ENCODE results near the gene DCPS. TPM values are rescaled to one million over a fixed set of nuclear protein-coding genes. Genes with fewer than 3 reads are reported as not detected.
"Not testable (repeated sequence)": the region's sequence is repeated elsewhere in the genome, so short reads cannot be mapped to it uniquely, and the experiment has no call there.

Gene DCPS
- total RNA-seq, 1 experiment from 2014 or later = 17.1 TPM

DNA sequence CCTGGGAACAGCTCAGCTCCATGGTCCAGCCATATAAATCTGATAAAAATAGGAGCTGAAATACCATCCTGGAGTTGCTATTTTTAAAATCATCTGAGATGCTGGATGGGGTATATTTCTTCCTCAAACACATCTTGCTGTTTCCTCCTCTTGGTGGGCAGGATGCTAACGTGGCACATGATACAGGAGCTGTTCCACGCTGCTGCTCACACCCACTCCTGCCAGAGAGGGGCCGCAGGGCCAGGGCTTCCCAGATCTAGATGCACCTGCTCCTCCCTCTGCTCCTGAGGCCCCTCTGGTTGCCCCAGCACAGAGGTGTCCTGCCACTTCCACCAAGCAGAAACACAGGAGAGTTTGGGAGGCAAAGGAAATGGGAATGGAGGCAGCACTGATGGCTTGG lies 48.3 kb downstream of the DCPS start:
- in situ Hi-C loops (cut with HindIII; ENCODE audit: low pct_unique_long_range_greater_than_20kb, low sequenced_read_pairs) = no loop called here
- no peak for DNase-seq (ENCODE audit: low read depth)

DNA sequence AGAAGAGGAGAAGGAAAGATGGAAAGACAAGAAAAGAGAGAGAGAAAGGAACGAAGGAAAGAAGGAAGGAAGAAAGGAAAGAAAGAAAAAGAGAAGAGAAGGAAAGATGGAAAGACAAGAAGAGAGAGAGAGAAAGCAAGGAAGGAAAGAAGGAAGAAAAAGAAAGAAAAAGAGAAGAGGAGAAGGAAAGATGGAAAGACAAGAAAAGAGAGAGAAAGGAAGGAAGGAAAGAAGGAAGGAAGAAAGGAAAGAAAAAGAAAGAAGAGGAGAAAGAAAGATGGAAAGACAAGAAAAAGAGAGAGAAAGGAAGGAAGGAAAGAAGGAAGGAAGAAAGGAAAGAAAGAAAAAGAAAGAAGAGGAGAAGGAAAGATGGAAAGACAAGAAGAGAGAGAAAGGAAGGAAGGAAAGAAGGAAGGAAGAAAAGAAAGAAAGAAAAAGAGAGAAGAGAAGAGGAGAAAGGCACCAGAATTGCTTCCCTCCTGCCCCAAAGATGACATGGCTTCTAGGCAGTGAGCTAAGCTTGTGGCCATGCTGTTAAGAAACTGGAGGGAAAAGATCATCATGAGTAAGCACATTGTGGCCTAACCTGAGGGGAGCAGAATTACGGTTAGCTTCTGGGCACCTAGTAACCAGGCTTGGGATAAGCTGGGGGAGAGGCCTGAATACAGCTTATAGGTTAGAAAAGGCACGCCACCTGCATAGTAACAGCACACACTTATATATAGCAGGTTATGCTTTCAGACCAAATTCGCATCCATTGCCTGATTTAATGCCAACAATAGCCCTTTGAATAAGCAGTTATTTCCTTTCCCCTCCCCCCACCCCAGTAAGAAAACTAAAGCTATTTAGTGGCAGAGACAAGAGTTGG lies 49.3 kb downstream of the DCPS start:
- in situ Hi-C loops (cut with HindIII; ENCODE audit: low pct_unique_long_range_greater_than_20kb, low sequenced_read_pairs) = no loop called here
- DNase-seq (ENCODE audit: low read depth) = peak; percentile 52

DNA sequence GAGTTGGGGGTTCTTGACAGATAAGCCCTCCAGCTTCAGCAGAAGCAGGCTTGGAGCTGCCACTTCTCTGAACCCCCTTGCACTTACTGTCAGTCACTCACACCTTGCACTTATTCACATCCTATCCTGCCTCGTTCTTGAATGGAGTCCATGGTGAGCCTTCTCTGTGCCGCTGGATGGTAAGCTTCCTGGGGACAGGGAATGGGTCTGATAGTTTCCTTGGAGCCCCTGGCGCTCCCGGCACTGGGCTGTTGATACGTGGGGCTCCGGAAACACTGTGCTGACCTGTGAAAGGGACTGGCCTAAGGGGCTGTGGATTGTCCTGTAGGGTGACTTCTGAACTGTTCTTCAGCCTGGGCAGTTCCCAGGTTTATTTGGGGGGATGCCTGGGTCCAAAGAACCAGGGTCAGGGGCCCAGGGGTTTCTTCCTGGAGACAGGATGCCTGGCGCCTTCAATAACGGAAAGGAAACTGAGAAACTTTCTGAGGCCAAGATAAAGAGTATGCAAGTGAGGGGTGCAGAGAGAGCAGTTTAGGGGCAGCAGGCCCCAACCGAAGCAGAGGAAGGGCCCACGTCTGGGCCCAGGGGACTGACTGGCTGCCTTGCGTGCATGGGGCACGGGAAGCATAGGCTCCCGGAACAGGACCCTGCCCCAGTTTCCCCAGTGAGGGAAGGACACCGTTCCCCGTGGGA lies 50.9 kb downstream of the DCPS start:
- in situ Hi-C loops (cut with HindIII; ENCODE audit: low pct_unique_long_range_greater_than_20kb, low sequenced_read_pairs) = no loop called here
- no peak for DNase-seq (ENCODE audit: low read depth)

- no peak for DNase-seq (ENCODE audit: low read depth)
- in situ Hi-C loops (cut with HindIII; ENCODE audit: low pct_unique_long_range_greater_than_20kb, low sequenced_read_pairs) = no loop called here
Measured at GRCh38 chr11:126355324-126355925, 51.6 kb downstream of the DCPS start, which contains the start of gene ST3GAL4. TSS of gene ST3GAL4 (plus strand) at chr11:126355686. CDS start at chr11:126406156, 50,470 bp downstream.

DNA sequence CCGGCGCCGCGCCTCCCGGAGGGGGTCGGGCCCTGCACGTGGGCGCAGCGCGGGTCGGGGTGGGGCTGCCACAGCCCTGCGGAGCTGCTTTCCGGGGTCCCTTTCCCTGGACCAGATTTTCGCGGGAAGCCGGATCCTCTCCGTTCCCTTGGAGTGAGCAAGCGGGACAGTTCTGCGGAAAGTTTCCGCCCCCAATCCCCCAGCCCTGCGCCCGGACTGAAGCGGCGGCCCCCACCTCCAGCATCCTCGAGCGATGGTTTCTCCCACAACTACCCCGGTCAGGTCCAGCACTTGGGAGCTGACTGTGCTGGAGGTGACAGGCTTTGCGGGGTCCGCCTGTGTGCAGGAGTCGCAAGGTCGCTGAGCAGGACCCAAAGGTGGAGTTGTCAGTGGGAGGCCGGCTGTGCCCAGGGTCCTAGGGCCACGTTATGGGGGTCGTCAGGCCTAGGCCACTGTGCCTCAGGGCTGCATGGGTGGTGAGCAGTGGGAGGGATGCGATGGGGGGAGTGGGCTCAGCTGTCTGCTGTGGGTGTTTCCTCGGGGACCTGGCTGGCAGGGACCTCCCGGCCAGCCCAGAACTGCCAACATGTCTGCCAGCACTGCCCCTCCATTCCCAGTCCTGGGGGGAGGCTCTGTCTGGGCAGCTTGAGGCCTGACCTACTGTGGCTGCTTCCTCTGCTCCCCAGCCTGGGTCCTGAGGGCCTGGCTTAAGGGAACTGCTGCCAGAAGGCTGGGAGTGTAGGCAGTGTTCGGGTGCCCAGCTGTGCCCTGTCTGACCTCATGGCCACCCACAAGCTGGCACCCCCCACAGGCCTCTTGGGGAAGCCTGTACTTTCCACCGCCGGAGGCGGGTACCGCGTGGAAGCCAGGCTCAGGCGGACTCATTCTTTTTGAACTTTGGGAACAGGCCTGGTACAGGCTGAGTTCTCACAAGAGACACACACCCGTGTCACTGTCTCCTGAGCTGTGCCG lies 52.4 kb downstream of the DCPS start:
- in situ Hi-C loops (cut with HindIII; ENCODE audit: low pct_unique_long_range_greater_than_20kb, low sequenced_read_pairs) = no loop called here
- no peak for DNase-seq (ENCODE audit: low read depth)

DNA sequence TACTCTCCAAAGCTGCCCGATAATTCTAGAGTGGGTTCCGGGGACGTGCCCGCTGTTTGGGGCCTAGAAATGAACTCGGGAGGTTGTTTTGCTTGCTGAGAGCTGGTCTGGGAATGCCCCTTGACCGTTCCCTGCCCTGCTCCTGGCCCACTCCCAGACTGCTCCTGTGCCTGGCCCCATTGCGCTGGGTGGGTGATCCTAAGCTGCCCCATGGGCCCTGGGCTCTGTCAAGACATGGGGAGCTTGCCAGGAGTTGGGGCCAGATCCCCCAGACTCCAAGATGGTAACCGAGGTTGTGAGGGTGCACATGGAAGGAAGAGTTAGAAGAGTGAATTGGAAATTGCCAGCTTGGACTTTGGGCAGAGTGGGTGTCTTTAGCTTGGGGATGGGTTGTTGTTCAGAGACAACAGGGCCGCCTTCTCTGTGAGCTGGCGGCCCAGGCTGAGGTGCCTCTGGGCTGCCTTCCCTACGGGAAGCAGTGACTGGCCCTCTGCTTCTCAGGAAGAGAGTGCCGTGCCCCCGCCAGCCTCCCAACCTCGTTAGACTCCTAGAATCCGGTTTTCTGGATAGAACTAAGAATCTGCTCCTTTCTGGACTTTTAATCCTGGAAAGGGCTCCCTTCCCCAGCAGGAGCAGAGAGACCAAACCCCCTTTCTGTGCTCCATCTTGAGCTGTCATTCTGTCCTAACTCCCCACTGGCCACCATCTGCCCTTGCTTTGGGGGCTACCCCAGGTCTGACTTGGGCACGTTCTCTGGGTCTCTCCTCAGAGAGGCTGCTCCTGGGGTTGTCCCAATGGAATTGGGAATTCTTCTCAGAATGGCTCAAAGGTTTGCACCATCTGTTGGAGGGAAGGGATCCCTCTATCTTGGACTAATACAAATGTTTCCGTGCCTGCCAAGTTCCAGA lies 53.4 kb downstream of the DCPS start:
- no peak for DNase-seq (ENCODE audit: low read depth)
- in situ Hi-C loops (cut with HindIII; ENCODE audit: low pct_unique_long_range_greater_than_20kb, low sequenced_read_pairs) = no loop called here

GRCh38 chr11:126357969-126358762 lies 54.3 kb downstream of the DCPS start:
- in situ Hi-C loops (cut with HindIII; ENCODE audit: low pct_unique_long_range_greater_than_20kb, low sequenced_read_pairs) = no loop called here
- no peak for DNase-seq (ENCODE audit: low read depth)

DNA sequence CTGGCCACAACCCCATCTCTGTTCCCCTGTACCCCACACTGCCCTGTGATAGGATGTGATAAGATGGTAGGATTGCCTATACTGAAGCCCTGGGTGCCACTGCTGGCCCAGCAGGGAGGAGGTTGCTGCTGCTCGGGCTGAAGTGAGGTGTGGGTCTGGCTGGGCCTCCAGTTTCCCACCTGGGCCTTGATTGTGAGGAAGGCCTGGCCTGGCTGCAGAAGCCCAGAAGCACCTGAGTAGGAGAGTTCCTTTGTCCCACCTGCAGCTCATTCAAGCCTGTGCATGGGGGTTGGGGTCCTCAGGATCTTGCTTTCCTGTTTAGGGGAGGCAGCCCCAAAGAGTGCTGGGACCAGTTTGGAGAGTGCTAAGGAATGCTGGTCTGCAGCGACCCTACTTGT lies 54.9 kb downstream of the DCPS start:
- DNase-seq (ENCODE audit: low read depth) = no peak
- in situ Hi-C loops (cut with HindIII; ENCODE audit: low pct_unique_long_range_greater_than_20kb, low sequenced_read_pairs) = no loop called here

GRCh38 chr11:126359431-126360048 lies 55.7 kb downstream of the DCPS start:
- DNase-seq (ENCODE audit: low read depth) = no peak
- in situ Hi-C loops (cut with HindIII; ENCODE audit: low pct_unique_long_range_greater_than_20kb, low sequenced_read_pairs) = no loop called here

DNA sequence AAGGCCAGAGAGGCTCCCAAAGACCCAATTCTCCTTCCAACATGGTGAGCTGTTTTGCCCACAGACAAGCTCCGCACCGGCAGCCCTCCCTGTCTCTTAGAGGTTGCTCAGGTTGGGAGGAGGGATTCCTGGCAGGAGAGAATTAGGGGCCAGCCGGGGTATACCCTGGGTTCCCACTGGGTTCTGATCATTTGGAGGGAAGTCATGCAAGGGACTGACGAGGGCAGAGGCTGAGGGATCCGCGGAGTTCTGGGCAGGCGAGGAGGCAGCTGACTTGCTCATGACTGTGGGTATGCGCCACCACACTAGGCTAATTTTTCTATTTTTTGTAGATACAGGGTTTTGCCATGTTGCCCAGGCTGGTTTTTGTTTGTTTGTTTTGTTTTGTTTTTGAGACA lies 56.2 kb downstream of the DCPS start:
- in situ Hi-C loops (cut with HindIII; ENCODE audit: low pct_unique_long_range_greater_than_20kb, low sequenced_read_pairs) = no loop called here
- DNase-seq (ENCODE audit: low read depth) = no peak

DNA sequence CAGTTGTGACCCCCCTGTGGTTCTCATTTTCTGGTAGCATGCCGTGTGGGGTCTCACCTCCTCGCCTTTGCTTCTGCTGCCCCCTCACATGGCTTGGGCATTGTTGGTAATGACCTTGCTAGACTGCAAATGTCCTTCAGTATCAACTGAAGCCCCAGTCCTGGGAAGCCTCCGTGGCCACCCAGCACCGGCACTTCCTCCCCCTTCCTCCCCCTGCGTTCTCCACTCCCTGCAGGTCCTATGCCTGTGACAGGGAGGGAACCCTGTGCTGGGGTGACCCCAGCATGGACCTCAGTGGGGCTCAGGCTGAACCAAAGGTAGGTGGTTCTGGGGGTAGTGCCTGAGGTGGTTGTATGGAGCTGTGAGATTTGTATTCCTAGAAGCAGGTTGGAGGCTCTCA lies 57.5 kb downstream of the DCPS start:
- in situ Hi-C loops (cut with HindIII; ENCODE audit: low pct_unique_long_range_greater_than_20kb, low sequenced_read_pairs) = no loop called here
- DNase-seq (ENCODE audit: low read depth) = no peak

GRCh38 chr11:126362879-126363655 lies 59.2 kb downstream of the DCPS start:
- DNase-seq (ENCODE audit: low read depth) = no peak
- in situ Hi-C loops (cut with HindIII; ENCODE audit: low pct_unique_long_range_greater_than_20kb, low sequenced_read_pairs) = no loop called here

- in situ Hi-C loops (cut with HindIII; ENCODE audit: low pct_unique_long_range_greater_than_20kb, low sequenced_read_pairs) = no loop called here
Measured at GRCh38 chr11:126363706-126364248, 59.9 kb downstream of the DCPS start.

DNA sequence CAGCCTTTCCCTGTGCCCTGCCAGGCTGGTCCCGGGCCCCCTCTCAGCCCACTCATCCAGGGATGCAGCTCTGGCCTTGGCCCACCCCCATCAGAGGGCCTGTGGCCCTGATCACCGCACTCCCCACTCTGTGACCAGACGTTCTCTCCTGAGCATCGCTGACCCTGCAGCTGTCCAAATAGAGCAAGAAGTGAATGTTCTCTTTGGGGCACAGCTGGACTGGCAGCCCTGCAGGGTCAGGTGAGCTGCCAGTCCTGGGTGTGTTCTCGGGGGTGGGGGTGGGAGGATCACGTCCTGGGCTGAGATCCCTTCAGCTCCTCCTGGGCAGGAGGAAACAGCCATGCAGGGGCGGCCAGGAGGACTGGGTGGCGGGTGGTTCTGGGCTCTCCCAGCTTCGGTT lies 60.9 kb downstream of the DCPS start:
- DNase-seq (ENCODE audit: low read depth); in situ Hi-C loops (cut with HindIII; ENCODE audit: low pct_unique_long_range_greater_than_20kb, low sequenced_read_pairs): not testable (repeated sequence)

More at GRCh38 chr11:126363706-126364248, 59.9 kb downstream of the DCPS start:
- DNase-seq (ENCODE audit: low read depth) = no peak

DNA sequence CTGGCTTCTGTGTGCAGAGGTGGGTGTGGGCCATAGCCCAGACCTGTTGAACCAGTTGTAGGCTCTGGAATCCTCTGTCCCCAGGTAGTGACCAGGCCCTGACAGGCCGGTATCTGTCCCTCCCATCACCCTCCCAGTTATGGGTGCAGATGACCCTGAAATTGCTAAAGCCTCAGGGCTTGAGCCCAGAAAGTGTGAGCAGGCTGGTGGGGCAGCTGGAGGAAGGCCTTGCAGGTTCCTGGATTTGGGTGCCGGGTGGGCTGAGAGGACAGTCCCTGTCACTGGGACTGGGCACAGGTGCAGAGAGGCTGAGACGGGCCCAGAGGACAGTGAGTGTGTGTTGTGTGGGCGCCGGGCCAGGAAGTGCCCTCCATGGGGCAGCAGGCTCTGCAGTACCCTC lies 61.6 kb downstream of the DCPS start:
- DNase-seq (ENCODE audit: low read depth); in situ Hi-C loops (cut with HindIII; ENCODE audit: low pct_unique_long_range_greater_than_20kb, low sequenced_read_pairs): not testable (repeated sequence)

Data from Caki2 (cell line).